GM19351 (cell line): Measurements from ENCODE around the gene COL1A1.
A peak's percentile ranks its signal among the peaks of the same experiment; 100 is the strongest.

ENCODE experiments used
- ATAC-seq: cut with Tn5 transposase; IDR thresholded peaks from one replicate; pipeline ENCODE4 v1.9.1; 2021; ENCODE audit warnings: mild to moderate bottlenecking, moderate library complexity; ENCODE audit not compliant: unreplicated experiment

Gene COL1A1

GRCh38 chr17:50145532-50146229 is 55.8 kb downstream of the COL1A1 start:
- no peak for ATAC-seq

- ATAC-seq, result no peak
These were observed 56.4 kb downstream of the COL1A1 start for GRCh38 chr17:50144845-50145531.

- no peak for ATAC-seq
These were observed 57.1 kb downstream of the COL1A1 start for GRCh38 chr17:50144355-50144754.

GRCh38 chr17:50143461-50144176 is 57.8 kb downstream of the COL1A1 start:
- ATAC-seq, result no peak

DNA sequence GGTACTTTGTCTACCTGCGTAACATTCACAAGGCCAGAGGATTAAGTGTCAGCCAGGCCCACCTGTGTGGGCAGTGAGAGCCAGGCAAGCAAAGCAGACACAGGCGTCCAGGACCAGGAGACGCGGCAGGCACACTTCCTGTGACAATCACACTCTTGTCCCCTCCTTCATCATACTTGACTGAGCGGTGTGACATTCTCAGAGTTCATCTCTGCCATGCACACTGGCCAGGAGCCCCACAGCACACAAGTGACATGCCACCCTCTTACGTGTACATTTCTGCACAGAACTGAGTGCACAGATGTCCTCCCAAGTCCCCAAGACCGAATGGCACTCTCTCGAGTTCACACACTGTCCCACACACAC is 59.7 kb downstream of the COL1A1 start:
- ATAC-seq, result no peak

GRCh38 chr17:50141026-50141744 is 60.2 kb downstream of the COL1A1 start:
- no peak for ATAC-seq

GRCh38 chr17:50139950-50140885 is 61.2 kb downstream of the COL1A1 start:
- ATAC-seq, result peak; percentile 66

DNA sequence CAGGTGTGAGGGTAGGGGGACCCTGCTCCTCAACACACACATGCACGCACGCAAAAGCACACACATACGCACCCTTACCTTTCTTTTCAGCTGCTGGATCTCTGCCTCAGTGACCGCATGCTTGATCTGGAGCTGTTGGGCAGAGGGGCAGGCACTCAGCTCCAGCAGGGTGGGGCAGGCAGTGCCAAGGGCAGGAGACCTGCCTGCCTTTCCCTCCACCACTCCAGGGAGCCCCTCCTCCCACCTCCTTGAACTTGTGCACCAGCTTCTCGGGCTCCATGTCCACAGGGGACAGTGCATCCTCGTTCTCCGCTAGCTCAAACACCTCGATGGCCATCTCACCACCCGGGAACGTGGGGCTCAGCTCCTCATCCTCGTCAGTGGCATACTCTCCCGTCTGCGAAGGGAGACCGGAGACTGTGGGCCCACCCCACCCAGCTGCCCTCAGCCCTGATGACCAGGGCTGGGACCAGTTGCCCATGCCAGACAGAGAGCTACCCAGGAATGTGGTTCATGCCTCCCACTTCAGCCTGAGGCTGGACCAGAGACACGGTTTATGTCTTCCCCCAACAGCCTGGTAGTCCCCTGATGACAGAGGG is 62.1 kb downstream of the COL1A1 start:
- no peak for ATAC-seq

DNA sequence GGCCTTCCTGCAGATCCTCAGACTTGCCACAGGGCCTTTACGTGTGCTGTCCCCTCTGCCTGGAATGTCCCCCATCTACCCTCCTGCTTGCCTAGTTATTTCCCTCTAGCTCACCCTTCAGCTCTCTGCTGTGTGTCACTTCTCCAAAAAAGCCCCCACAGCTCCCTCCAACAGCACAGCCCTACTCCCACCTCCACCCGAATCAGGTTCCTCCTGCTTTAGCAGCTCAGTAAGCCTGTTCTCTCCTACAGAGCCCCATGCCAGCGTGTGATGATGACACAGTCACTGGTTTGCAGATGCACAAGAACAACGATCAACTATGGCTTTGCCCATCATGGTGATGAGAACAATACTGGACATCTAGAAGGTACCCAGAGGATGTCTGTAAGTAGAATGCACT is 64.4 kb downstream of the COL1A1 start:
- ATAC-seq, result no peak

- ATAC-seq, result no peak
These were observed 65.2 kb downstream of the COL1A1 start for GRCh38 chr17:50136096-50136687.

- ATAC-seq, result no peak
These were observed 65.9 kb downstream of the COL1A1 start for GRCh38 chr17:50135316-50136095.

DNA sequence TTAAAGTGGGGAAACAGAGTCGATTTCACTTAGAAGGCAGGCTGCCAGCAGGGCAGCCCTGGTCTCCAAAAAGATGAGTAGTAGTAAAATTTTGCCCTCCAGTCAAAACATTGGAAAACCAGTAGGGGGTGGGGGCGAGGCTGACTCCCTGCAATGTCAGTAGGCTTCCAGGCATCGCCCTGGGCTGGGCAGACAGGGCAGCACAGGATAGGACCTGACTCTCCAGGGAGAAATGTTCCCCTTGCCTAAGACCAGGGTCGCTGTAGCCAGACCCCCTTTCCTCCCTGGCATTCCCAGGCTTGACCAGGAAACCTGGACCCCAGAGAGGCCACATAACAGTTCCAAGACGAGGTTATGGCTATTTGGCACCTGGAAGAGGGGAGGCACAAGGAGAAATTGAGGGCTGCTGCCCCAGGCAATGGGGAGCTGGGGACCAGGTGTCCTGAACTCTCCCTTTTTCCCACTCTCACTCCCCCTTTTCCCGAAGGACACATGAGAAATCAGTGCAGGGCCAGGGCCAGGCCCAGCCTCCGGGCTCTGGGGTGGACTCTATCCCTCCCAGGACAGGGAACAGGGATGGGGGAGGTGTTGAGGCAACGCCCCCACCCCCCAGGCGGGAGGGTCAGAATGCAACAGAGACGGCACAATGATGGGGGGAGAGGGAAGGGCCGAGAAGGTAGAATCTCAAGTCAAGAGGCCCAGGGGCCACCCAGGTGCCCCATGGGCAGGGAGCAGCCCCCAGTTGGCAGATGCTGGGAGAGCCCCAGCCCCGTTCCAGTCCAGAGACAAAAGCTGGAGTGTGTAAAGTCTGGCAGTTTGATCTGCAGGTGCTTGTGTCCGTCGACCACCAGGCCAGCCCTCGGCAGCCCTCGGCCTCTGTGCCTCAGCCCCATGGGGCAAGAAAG is 67.0 kb downstream of the COL1A1 start:
- ATAC-seq, result no peak

DNA sequence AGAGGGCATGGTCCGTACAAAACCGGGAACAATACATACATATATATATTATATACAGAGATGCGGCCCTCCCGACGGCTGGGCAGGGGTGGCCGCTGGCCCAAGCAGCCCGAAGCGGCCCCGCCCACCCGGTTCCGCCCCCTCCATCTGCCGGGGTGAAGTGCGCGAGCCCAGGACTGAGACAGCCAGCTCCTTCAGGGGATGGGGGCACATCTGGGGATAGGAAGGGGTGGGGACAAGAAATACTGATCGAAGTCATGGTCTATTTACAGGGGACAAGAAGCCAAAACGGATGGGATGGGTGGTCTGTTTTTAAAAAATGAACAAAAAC is 67.7 kb downstream of the COL1A1 start:
- ATAC-seq, result no peak
